NCI-H2227 (cell line): ENCODE results near the gene GJA1.
"Not testable (repeated sequence)": the region's sequence is repeated elsewhere in the genome, so short reads cannot be mapped to it uniquely, and the experiment has no call there.

Source experiments
- DNase-seq: peaks from one replicate; lab custom pipeline; 2025; ENCODE audit not compliant: unreplicated experiment; lab: John Stamatoyannopoulos, UW

The GJA1 gene

GRCh38 chr6:121436960-121437850, 1.8 kb downstream of the GJA1 start:
- DNase-seq: peak; percentile 30

GRCh38 chr6:121437851-121438651, 2.6 kb downstream of the GJA1 start:
- no peak for DNase-seq

- no peak for DNase-seq
These were observed 3.4 kb downstream of the GJA1 start for GRCh38 chr6:121438869-121439268.

GRCh38 chr6:121439475-121439874, 4.0 kb downstream of the GJA1 start:
- DNase-seq: no peak

GRCh38 chr6:121439926-121440325, 4.5 kb downstream of the GJA1 start:
- no peak for DNase-seq

- no peak for DNase-seq
These were observed 6.0 kb downstream of the GJA1 start for GRCh38 chr6:121441477-121441876.

- DNase-seq: no peak
These were observed 7.1 kb downstream of the GJA1 start for GRCh38 chr6:121442576-121442975.

- DNase-seq: peak; percentile 82
These were observed 8.6 kb downstream of the GJA1 start for GRCh38 chr6:121443971-121444541.

GRCh38 chr6:121446705-121447104, 11.3 kb downstream of the GJA1 start:
- not testable (repeated sequence) for DNase-seq

GRCh38 chr6:121447746-121448145, 12.3 kb downstream of the GJA1 start:
- not testable (repeated sequence) for DNase-seq

GRCh38 chr6:121448528-121448927, 13.1 kb downstream of the GJA1 start:
- not testable (repeated sequence) for DNase-seq

GRCh38 chr6:121449331-121449730, 13.9 kb downstream of the GJA1 start:
- no peak for DNase-seq

- no peak for DNase-seq
These were observed 14.8 kb downstream of the GJA1 start for GRCh38 chr6:121450242-121450641.

- DNase-seq: peak; percentile 20
These were observed 15.8 kb downstream of the GJA1 start for GRCh38 chr6:121451250-121451649.

- DNase-seq: no peak
These were observed 17.7 kb downstream of the GJA1 start for GRCh38 chr6:121453191-121453590.

GRCh38 chr6:121460170-121460569, 24.7 kb downstream of the GJA1 start:
- no peak for DNase-seq

- no peak for DNase-seq
These were observed 27.6 kb downstream of the GJA1 start for GRCh38 chr6:121463087-121463486.

- DNase-seq: no peak
These were observed 29.7 kb downstream of the GJA1 start for GRCh38 chr6:121465101-121465500.

GRCh38 chr6:121479486-121480098, 44.1 kb downstream of the GJA1 start:
- no peak for DNase-seq

- DNase-seq: no peak
These were observed 44.8 kb downstream of the GJA1 start for GRCh38 chr6:121480099-121480713.
